Measurements from ENCODE around the gene TMEM9B. TPM values are rescaled to one million over a fixed set of nuclear protein-coding genes. Genes with fewer than 3 reads are reported as not detected.
"Not testable (repeated sequence)": the region's sequence is repeated elsewhere in the genome, so short reads cannot be mapped to it uniquely, and the experiment has no call there.

Gene TMEM9B
- polyA plus RNA-seq, 4 donors, result 54.5 to 69.6 (median 63.3) TPM

DNA sequence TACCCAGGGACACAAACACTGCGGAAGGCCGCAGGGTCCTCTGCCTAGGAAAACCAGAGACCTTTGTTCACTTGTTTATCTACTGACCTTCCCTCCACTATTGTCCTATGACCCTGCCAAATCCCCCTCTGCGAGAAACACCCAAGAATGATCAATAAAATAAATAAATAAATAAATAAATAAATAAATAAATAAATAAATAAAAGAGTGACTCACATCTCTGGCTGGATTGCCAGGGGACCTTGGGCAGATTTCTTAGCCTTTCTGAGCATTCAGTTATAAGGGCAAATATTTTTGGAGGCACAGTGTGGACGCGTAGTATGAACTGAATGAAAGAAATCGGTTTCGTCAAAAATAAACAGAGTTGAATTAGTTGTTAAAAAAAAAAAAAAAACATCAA, 15.1 kb upstream of the TMEM9B start:
- DNase-seq (ENCODE audit: low read depth in 4 of 4, low spot score in 2 of 4), result not testable (repeated sequence)

DNA sequence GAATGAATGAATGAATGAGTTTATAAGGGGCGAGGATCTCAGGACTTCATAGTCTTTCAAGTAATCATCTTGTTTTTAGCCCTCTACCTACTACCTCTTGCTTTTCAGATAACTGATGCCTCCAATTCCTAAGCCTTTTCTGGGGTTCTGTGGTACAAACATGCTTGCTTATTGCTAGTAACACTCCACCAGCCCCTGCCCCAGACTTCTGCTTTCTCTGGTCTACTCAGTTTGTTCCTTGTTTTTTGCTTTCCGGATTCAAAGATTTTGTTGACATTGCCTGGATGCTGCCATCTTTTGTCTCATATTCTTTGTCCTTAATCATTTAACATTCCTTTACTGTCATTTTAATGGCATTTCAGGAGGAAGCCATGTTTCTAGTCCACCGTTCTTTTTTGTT, 8.9 kb upstream of the TMEM9B start:
- no peak for DNase-seq (ENCODE audit: low read depth in 4 of 4, low spot score in 2 of 4)

DNA sequence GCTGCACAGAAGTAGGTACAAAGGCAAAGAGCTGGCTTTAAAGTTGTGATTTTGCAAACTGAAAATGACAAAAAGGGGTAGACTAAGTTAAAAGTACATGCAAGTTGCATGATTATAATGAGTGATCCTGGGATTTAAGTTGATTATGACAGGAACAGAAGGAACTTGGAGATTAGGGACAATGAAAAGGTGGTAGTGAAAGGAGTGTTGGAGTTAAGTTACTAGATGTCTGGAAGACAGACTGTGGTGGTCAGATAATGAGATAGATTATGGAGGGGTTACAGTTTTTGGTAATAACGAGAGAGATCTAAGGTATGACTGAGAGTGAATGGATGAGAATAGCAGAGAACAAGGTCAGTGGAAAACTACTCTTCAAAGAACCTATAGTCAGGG, 7.7 kb upstream of the TMEM9B start:
- DNase-seq (ENCODE audit: low read depth in 4 of 4, low spot score in 2 of 4), result no peak

DNA sequence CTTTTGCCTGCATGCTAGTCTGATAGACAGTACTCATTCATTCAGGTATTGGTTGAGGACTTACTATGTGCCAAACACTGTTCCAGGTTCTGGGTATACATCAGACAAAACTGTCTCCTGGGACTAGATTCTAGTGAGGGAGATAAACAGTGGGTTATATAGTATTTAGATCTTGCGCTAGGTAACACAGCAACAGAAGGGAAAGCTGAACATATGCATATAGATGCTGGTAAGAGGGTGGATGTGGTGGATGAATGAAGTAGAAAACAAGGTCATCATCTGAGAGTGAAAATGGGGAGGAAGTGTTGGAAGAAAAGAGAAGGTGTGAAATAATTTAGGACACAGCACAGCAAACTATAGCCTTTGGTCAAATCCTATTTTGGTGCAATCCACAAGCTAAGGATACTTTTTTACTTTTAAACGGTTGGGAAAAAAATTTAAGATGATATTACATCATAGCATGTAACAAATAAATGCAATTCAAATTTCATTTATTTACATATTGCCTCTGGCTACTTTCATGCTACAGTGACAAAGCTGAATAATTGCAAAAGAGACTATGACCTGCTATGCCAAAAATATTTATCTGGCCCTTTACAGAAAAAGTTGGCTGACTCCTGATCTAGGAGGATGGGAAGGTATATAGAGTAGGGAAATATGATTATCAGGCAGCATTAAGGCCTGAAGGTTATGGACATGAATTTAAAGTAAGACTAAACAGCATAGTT, 7.1 kb upstream of the TMEM9B start:
- DNase-seq (ENCODE audit: low read depth in 4 of 4, low spot score in 2 of 4), result no peak

DNA sequence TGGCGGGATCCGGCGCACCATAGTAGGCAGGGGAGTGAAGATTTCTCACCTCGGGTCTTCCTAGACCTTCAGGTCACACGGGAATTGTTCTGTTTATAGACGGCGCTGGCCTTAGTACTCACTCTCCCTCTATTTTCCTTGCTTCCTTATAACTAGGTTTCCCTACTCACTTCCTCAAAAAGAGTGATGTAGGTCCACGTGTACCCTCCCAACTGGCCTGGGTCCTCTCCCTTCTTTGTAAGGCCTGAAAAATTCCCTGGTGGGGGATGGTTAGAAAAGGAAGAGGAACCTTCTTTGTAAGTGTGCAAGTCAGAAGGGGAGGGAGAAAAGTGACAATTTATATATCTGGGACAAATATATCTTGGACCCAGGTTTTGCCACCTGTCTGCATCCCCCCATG, 2.9 kb upstream of the TMEM9B start:
- DNase-seq (ENCODE audit: low read depth in 4 of 4, low spot score in 2 of 4), result no peak

DNA sequence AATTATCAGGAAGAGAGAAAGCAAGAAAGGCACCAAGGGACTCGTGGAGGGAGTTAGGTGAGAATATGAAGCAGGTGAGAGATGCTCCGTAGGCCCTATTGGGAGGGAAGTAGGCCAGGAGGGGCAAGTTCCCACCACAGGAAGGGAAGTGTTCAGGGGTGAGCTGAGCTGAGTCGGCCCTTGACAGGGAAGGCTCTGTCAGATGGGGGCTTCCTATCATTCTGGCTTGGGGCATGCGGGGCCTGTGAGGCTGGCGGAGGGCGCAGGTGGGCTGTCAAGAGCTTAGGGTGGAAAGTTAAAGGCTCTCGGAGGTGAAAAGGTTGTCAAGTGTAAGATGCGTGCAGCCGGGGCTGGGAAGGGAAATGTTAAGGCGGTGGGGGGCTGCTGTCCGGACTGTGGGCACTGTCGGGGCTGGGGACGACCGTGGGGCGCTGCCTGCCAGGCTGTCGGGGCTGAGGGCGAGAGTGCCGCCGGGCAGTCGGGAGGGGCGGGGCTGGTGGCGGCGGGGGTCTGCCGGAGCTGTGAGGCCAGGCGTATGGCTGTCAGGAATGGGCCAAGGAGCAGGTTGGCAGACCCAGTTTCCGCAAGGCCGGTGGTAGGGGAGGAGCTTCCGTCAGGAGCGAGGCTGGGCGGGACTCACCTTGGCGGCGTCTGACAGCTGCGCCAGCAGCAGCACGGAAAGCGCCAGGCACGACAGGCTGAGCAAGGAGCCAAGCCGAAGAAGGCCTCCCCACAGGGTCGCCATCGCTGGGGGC, 496 bp downstream of the TMEM9B start:
- DNase-seq (ENCODE audit: low read depth in 4 of 4, low spot score in 2 of 4), result no peak

DNA sequence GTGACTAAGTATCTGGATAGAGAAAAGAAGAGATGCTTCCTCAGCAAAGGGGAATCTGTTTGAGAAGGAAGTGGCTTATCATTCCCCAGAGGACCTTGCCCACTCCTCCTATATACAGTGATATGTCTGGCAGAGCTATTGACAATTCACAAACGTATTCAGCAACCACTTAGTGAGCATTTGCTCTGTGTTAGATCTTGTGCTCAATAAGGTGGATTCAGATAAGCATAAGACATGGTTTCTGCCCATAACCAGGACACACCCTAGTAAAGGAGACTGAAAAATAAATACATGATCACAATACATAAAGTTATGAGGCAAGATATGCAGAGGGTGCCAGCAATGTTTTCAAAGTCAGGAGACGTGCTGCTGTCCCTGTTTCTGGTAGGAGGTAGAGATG, 1.4 kb downstream of the TMEM9B start:
- no peak for DNase-seq (ENCODE audit: low read depth in 4 of 4, low spot score in 2 of 4)

DNA sequence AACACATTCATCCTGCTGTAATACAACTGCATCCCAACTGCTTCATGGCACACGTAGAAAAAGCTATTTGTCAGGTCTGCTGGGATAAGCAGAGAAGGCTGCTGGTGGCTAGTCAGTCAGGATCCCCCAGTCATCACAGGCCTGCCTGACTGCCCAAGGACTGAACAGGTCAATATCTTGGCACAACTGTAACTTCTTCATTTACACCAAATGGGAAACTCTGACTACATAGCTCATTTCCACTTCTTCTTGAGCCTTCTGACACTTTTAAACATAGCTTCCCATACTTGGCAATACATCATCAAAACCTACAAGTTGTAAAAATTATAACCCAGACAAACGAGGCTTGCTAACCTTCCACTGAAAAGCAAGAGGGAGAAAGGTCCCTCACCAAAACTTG, 2.8 kb downstream of the TMEM9B start:
- DNase-seq (ENCODE audit: low read depth in 4 of 4, low spot score in 2 of 4), result no peak

DNA sequence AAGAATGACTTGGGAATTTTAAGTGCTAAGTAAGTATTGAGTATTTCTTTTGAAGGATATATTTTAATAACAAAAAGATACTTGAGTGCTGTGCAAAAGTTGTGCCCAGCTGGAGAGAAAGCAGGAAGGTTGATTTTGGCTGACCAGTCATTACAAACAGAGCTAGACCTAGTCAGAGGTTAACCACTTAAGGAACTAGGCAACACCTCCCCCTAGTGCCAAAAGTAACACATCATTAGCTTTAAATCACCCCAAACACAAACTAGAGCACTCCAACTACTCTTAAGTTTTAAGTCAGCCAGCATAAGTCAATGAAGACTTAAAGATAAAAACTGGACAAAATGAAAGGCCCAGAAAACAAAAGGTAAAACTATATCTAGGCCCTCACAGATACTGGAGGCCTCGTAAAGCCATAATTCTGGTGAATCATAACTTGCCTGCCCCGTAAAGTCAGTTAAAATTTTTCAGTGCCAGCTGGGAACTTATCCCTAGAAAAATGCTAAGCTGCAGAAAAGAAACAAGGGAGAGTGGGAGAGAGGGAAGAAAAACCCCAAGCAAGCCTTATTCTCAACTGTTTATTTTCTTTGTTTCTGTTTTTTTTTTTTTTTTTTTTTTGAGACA, 4.6 kb downstream of the TMEM9B start:
- peak in 2 of 4 donors; percentile 58 to 68 for DNase-seq (ENCODE audit: low read depth in 4 of 4, low spot score in 2 of 4)

DNA sequence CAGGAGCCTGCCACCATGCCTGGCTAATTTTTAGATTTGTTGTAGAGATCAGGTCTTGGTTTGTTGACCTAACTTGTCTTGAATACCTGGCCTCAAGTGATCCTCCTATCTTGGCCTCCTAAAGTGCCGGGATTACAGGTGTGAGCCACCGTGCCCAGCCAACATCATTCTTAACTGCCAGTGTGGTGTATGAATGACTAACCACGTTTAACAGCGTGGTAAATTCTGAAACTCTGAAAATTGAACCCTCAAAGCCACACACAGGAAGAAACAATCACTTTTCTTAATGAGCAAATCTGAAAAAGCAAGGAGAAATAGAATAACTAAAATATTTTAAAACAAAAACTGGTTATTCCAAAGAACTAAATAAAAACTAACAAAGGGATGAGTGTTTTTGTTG, 7.4 kb downstream of the TMEM9B start:
- no peak for DNase-seq (ENCODE audit: low read depth in 4 of 4, low spot score in 2 of 4)

DNA sequence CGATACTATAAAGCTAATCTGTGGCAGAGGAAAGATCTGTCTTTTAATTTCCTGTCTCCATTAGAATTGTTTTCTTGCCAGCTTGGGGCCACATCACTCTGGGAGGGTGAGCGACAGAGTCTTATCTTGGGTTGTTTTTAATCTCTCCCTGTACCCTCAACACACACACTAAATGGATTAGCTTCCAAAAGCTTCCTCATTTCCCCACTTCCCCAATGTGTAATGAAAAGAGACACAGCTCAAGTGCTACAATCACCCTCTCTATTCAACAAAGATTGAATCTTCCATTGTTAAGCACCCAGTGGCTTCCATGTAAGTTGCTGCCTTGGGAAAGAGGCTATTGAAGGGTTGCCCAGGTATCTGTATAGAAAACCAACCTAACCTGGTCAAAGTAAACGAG, 15.4 kb downstream of the TMEM9B start:
- no peak for DNase-seq (ENCODE audit: low read depth in 4 of 4, low spot score in 2 of 4)

DNA sequence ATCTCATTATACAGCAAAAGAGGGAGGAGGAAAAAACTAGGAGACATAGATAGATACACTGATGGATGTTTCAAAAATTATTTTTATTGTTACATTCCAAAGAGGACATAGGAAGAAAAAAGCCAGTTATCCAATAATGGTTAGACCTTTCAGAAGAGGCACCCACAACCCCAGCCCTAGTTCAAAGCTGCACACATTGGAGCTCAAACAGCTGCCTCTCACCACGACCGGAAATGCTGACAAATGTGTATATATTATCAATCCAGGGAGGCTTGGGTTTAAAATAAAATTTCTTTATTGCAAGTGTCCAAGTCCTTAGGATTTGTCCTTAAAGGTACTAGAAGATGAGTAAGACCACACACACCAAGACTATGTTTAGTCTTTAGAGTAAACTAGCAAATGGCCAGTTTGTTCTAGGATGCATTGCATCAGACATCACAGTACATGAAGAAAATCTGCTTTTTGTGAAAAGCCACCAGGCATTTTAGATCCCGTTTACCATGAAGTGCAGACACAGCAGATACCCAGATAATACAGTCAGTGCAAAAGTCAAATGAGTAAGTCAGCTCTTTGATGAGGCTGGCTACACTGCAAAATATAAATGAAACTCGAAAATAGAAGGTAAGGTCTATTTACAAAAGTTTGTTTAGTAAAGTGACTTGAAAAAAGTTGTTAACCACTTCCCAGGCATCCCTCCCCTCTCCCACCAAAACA, 16.9 kb downstream of the TMEM9B start:
- DNase-seq (ENCODE audit: low read depth in 4 of 4, low spot score in 2 of 4), result no peak

DNA sequence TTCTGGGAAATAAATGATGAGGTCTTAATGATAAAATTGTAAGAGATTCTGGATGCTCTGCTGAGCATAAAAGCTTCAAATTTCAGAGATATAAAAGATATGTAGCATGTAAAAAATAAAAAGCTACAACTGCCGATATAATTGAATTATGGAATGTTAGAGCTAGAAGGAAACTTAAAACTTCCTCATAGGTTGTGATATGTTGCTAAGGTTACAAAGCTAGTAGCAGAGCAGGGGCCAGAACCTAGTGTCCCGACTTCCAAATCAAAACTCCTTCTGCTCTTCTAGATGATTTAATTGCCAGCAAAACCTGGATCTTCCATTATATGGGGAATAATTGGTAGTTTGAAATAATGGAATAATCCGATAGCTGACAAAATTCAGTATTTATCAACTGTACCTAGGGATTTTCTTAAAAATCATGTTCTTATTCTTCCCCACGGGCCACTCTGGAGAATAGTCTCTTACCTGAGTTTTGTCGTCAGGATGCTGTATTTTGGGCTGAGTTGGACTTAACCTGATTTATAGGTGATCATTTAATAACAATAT, 21.6 kb downstream of the TMEM9B start, which contains the start of gene ASCL3:
ASCL3 (minus strand) TSS at position 499 of the 549 bp plus-strand sequence. CDS start 4,855 bp downstream, outside the sequence.
- DNase-seq (ENCODE audit: low read depth in 4 of 4, low spot score in 2 of 4), result no peak

DNA sequence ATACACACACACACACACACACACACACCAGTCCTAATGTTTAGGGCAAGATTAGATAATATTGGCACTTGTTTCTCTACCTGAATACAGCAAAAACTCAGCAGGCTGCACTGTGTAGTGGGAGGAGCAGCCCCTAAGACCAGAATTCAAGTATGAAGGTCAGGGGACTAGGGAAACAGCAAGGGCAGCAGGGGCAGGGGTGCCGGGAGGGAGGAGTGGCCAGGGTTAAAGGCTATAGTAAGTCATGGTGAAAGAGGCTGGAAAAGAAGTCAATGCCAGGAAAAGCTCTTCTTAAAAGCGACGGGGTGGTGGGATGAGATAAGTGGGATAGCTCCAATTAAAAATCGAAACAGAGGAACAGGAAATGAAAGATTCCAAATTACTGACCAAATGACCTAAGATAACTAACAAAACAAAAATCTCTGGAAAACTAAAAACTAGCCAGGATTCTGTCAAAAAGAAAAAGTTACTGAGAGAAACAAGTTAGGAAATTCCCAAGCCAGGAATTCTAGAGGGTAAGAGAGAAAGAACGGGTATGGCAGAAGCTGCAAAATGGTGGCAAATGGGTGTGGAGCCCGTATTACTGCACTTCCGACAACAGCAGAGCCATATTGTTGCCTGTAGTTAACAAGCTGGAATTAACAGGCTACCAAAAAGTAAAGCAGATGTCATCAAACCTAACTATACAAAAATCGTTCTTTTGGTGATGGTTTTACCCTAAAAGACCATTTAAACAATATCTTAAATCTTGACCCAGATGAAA, 22.7 kb downstream of the TMEM9B start:
- no peak for DNase-seq (ENCODE audit: low read depth in 4 of 4, low spot score in 2 of 4)

DNA sequence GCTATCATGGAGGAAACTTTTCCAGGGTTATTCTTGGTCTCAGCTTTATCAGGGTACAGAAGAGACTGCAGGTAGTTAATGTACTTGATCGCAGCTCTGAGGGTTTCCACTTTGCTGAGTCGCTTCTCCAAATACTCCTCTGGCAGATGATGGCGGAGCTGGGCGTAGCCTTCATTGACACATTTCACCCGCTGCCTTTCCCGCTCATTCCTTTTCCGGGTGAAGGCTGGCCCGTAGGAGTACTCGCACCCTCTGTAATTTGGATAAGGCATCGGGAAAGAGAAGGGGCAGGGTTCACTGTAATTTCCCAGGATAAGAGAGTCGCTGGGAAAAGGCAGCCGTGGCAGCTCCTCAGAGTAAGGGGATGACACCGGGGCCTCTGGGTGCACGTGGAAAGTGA, 26.6 kb downstream of the TMEM9B start:
- DNase-seq (ENCODE audit: low read depth in 4 of 4, low spot score in 2 of 4), result no peak

DNA sequence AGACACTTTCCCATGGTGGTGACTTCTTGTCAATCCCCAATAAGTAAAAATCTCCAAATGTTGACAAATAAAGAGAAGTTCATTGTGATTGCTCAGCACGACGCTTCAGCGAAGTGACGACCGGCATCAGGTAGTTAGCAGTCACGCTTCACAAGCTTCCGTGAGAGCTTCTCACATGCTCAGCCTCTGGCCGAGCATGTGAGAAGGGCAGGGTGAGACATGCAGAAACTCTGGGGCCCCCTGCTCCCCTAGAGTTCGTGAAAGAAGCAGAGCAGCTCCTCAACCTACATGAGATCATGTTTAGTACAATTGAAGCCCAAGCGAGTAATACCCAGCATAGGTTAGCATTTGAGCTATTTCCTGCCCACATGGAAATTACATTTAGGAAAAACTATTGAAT, 27.1 kb downstream of the TMEM9B start:
- DNase-seq (ENCODE audit: low read depth in 4 of 4, low spot score in 2 of 4), result no peak

DNA sequence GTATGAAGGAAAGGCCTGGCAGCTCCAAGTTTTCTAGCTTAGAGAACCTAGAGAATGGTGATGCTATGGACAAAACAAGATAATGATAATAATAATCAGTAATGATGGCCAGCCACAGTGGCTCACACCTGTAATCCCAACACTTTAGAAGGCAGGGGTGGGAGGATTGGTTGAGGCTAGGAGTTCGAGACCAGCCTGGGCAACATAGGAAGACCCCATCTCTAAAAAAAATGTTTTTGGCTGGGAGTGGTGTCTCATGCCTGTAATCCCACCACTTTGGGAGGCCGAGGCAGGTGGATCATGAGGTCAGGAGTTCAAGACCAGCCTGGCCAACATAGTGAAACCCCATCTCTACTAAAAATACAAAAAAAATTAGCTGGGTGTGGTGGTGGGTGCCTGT, 28.5 kb downstream of the TMEM9B start:
- not testable (repeated sequence) for DNase-seq (ENCODE audit: low read depth in 4 of 4, low spot score in 2 of 4)

DNA sequence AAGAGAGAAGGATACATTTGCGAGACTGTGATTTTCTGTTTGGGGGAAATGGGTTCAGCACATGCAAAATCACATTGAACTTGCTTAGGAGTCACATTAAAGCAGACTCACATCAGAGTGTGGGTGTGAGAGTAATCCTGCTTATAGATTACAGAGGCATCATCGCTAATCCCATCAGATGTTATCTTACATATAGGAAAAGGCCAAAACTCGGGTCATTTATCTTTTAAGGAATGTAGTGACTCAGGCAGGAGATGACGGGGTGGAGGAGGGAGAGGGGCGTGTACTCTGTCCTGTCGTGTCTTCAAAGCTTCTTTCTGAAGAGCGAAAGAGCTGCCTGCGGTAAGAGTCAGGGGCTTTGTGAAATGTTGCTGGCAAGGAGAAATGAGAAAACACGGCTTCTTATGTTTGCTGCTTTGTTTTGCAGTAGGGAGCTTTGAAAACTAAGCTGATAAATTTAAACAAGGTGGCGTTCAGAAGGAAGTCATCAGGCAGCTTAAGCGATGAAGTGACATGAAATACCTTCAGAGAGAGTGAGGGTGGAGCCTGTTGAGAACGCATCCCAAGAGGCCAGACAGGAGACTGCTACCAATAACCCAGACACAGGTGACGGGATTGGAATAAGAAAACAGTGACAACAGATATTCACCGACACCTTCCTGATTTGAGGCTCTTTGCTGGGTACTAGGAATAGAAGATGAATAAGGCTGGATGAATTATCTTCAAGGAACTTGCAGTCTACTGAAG, 29.3 kb downstream of the TMEM9B start:
- no peak for DNase-seq (ENCODE audit: low read depth in 4 of 4, low spot score in 2 of 4)

DNA sequence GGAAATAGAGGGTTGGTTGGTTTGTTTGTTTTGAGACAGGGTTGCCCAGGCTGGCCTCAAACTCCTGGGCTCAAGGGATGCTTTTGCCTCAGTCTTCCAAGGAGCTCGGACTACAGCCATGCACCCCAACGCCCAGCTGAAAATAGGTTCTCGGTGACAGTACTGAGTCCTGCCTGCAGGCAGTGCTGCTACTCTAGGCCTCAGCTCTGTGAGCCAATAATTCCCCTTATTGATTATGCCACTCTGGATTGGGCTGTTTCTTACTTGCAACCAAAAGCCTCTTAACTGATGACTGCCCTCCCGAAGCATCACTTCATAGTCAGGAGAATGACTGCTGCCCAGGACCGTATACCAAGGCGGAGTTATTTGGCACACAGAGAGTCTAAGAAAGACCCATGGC, 30.3 kb downstream of the TMEM9B start:
- DNase-seq (ENCODE audit: low read depth in 4 of 4, low spot score in 2 of 4), result no peak

All from left renal cortex interstitium (tissue), 4 donors.